Measurements from ENCODE around the gene RAP2B. TPM values are rescaled to one million over a fixed set of nuclear protein-coding genes. Genes with fewer than 3 reads are reported as not detected.

RAP2B gene
- total RNA-seq, 4 donors from 2014 or later = 1.8 to 20.5 (median 8.6) TPM

DNA sequence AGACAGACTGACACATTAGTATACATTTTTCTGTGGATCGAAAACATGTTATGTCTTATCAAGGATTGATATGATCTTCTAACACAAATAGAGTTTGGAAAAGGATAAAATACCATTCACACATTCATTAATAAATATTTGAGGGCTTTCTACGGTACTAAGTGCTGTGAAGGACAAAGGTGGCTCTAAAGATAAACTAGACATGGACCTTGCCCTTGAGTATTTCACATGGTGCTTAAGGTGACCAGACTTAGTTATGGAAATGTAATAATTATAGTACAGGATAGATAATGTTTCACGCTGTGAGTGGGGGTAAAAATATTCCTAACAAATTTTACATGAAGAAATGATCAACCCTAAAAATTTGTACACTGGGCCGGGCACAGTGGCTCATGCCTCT lies 3.8 kb upstream of the RAP2B start:
- H3K27ac ChIP-seq = no peak overlapping the region
- TF ChIP-seq, protein P1, sequence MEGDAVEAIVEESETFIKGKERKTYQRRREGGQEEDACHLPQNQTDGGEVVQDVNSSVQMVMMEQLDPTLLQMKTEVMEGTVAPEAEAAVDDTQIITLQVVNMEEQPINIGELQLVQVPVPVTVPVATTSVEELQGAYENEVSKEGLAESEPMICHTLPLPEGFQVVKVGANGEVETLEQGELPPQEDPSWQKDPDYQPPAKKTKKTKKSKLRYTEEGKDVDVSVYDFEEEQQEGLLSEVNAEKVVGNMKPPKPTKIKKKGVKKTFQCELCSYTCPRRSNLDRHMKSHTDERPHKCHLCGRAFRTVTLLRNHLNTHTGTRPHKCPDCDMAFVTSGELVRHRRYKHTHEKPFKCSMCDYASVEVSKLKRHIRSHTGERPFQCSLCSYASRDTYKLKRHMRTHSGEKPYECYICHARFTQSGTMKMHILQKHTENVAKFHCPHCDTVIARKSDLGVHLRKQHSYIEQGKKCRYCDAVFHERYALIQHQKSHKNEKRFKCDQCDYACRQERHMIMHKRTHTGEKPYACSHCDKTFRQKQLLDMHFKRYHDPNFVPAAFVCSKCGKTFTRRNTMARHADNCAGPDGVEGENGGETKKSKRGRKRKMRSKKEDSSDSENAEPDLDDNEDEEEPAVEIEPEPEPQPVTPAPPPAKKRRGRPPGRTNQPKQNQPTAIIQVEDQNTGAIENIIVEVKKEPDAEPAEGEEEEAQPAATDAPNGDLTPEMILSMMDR (IDR thresholded peaks at IDR 0.05) = no peak
- TF ChIP-seq POLR2A (IDR thresholded peaks at IDR 0.05) = no peak
- intact Hi-C loops (cut with DNase I; ENCODE audit: low total_unique reads) = no loop called here

DNA sequence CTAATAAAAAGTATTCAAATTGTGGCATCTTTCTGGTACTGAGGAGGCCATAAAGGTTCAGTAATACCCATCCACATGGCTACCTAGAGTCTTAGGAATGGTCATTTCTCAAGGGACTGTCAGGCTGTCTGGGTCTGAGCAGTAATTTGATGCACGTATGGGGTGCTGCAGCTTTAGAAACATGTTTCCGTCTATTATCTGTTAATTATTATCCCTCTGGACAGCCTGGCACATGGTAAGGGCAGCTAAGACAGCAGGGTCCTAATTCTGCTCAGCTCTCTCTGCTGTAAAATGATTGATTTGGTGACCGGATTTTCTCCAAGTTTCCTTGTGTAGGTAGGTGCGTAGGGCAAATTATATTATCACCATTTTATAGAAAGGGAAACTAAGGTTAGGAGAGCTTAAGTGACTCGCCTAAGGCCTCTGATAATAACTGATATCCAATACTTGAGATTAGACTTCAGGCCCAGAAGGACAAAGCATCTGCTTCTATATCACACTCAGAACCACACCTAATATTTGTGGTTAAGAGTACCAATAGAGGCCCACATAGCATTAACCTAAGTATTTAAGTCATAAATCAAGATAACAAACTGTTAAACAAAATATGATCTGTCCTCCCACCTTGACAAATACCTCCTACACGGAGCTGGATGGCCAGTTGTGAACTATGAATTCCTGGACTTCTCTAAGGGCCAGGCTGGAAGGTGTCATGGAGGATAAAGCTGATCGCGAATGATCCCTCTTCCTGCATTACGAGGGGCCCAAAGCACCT lies 2.9 kb upstream of the RAP2B start:
- Histone ChIP-seq H3K27me3 (no peaks in the 10 kb centered on the region), H3K4me3 (no peak overlapping the region), H3K9me3 (no peaks in the 10 kb centered on the region), H3K27ac (peak overlapping the region in 1 of 2 donors; percentile 22), H3K4me1 (no peaks in the 10 kb centered on the region), H3K36me3 (no peaks in the 10 kb centered on the region)
- DNase-seq = no peak
- intact Hi-C loops (cut with DNase I; ENCODE audit: low total_unique reads) = no loop called here
- no peak for TF ChIP-seq POLR2A (IDR thresholded peaks at IDR 0.05)
- TF ChIP-seq, protein P1 (IDR thresholded peaks at IDR 0.05) = no peak

More for the DNA sequence above, 3.8 kb upstream of the RAP2B start:
- no peaks in the 10 kb centered on the region for H3K27me3 ChIP-seq
- H3K9me3 ChIP-seq = no peaks in the 10 kb centered on the region
- DNase-seq = no peak
- H3K36me3 ChIP-seq = no peaks in the 10 kb centered on the region
- no peak overlapping the region for H3K4me3 ChIP-seq
- no peaks in the 10 kb centered on the region for H3K4me1 ChIP-seq

- TF ChIP-seq, protein P1 (IDR thresholded peaks at IDR 0.05) = no peak
- no peak for TF ChIP-seq POLR2A (IDR thresholded peaks at IDR 0.05)
- intact Hi-C loops (cut with DNase I; ENCODE audit: low total_unique reads) = no loop called here
- DNase-seq = no peak
Measured at GRCh38 chr3:153159771-153160397, 2.1 kb upstream of the RAP2B start.

DNA sequence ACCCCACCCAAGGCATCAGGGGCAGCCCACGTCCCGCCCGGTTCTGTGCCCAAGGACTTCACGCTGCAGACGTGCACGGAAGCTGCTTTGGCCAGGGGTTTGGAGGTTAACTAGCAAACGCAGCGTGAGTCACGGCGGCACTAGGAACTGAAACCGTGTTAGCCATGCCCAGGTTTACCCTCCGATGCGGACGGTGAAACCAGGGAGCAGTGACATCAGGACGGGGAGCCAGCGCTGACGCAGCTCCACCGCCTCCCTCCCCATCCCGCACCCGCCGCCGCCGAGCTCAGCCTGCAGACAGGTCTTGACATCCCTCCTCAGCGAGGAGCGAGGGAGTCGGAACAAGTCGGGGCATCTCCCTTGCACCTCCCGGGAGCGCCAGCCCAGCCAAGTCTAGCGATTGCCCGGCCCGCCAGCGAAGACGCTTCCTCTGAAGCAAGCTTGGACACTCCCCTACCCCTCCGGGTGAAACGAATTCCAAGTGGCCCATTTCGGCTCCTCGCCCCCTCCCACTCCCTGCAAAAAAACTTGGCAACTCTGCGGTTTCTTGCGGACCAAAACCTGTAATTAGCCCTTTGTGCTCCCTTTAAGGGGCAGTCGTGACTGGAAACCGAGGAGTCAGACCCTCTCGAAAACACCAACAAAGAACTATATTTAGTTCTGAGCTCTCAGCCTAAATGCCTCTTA lies 1.4 kb upstream of the RAP2B start:
- intact Hi-C loops (cut with DNase I; ENCODE audit: low total_unique reads) = no loop called here
- Histone ChIP-seq H3K4me3 (peak overlapping the region; percentile 56 to 78), H3K9me3 (no peaks in the 10 kb centered on the region), H3K27ac (peak overlapping the region; percentile 92 to 93), H3K27me3 (no peaks in the 10 kb centered on the region), H3K36me3 (no peaks in the 10 kb centered on the region), H3K4me1 (no peaks in the 10 kb centered on the region)
- peak in 1 of 2 donors; percentile 26 for TF ChIP-seq POLR2A (IDR thresholded peaks at IDR 0.05)
- TF ChIP-seq, protein P1 (IDR thresholded peaks at IDR 0.05) = peak in 1 of 4 experiments; percentile 7
- DNase-seq = peak; percentile 72

More at GRCh38 chr3:153159771-153160397, 2.1 kb upstream of the RAP2B start:
- H3K4me1 ChIP-seq = no peaks in the 10 kb centered on the region
- no peaks in the 10 kb centered on the region for H3K36me3 ChIP-seq
- H3K27me3 ChIP-seq = no peaks in the 10 kb centered on the region
- no peaks in the 10 kb centered on the region for H3K9me3 ChIP-seq
- H3K27ac ChIP-seq = peak overlapping the region; percentile 92 to 93
- H3K4me3 ChIP-seq = peak overlapping the region; percentile 56 to 78
